SU-DHL-6 (cell line): ENCODE measurements around the gene PAIP1.

Source experiments
- H2AFZ ChIP-seq: fragments of 200-600 bp; sonication (generic); 2 replicates; pipeline ENCODE4 v1.6.1; 2014; ENCODE audit warnings: low read depth, mild to moderate bottlenecking, moderate library complexity, mixed read lengths, antibody characterized with exemption, low read length; ENCODE audit not compliant: severe bottlenecking
- H3F3A ChIP-seq: fragments of 200-600 bp; shearing (Covaris generic); 2 replicates; pipeline ENCODE4 v1.6.0; 2016; ENCODE audit warnings: antibody characterized with exemption, mild to moderate bottlenecking; ENCODE audit not compliant: insufficient read depth
- H3K27ac ChIP-seq: fragments of 200-600 bp; sonication (generic); 2 replicates; pipeline ENCODE4 v1.5.1; 2016; ENCODE audit warnings: low read depth, mild to moderate bottlenecking, low read length, moderate library complexity, mixed read lengths
- H3K27me3 ChIP-seq: fragments of 200-600 bp; sonication (generic), shearing (Covaris generic); 2 replicates; pipeline ENCODE4 v1.6.0; 2014; ENCODE audit warnings: mild to moderate bottlenecking, low read length
- H3K36me3 ChIP-seq: fragments of 200-600 bp; sonication (generic); 2 replicates; pipeline ENCODE4 v1.6.1; 2014; ENCODE audit warnings: mild to moderate bottlenecking, low read length, mixed read lengths
- H3K4me2 ChIP-seq: fragments of 300-600, 200-600 bp; shearing (Covaris generic), sonication (generic); 2 replicates; pipeline ENCODE4 v1.6.0; 2014; ENCODE audit warnings: low read length, low read depth, mild to moderate bottlenecking; ENCODE audit not compliant: poor library complexity, severe bottlenecking
- H3K4me3 ChIP-seq: fragments of 200-600 bp; sonication (generic); 2 replicates; pipeline ENCODE4 v1.5.1; 2014; ENCODE audit warnings: antibody characterized with exemption, low read length, mild to moderate bottlenecking, mixed read lengths; ENCODE audit not compliant: insufficient read depth, poor library complexity, severe bottlenecking
- H3K79me2 ChIP-seq: fragments of 200-600 bp; sonication (generic); 2 replicates; pipeline ENCODE4 v1.6.1; 2014; ENCODE audit warnings: mild to moderate bottlenecking, low read length, moderate library complexity; ENCODE audit not compliant: insufficient read depth
- H3K9ac ChIP-seq: fragments of 200-600 bp; sonication (generic); 2 replicates; pipeline ENCODE4 v1.7.0; 2014; ENCODE audit warnings: mild to moderate bottlenecking, low read length
- H3K9me2 ChIP-seq: fragments of 200-600 bp; sonication (generic); replicated peaks from 2 replicates; pipeline ENCODE4 v1.6.1; 2014; ENCODE audit warnings: low read length; ENCODE audit not compliant: insufficient read depth
- H3K9me3 ChIP-seq: fragments of 200-600 bp; sonication (generic); 2 replicates; pipeline ENCODE4 v1.6.1; 2014; ENCODE audit warnings: low read length, mixed read lengths; ENCODE audit not compliant: insufficient read depth
- H4K20me1 ChIP-seq: fragments of 200-600 bp; sonication (generic); 2 replicates; pipeline ENCODE4 v1.6.1; 2014; ENCODE audit warnings: low read depth, mild to moderate bottlenecking, antibody characterized with exemption, low read length, moderate library complexity, mixed read lengths
- EZH2phosphoT487 ChIP-seq: fragments of 200-600 bp; sonication (generic), shearing (Covaris generic); conservative IDR thresholded peaks from 2 replicates; pipeline ENCODE4 v1.6.1; 2018; ENCODE audit warnings: mild to moderate bottlenecking, antibody characterized with exemption, low read length, moderate library complexity, mixed read lengths
- TF ChIP-seq, protein P1 (sequence below): fragments of 200-600 bp; sonication (generic); IDR thresholded peaks from one replicate; pipeline ENCODE4 v1.5.1; 2017; ENCODE audit warnings: antibody characterized with exemption, mild to moderate bottlenecking, low read length, moderate library complexity; ENCODE audit not compliant: insufficient read depth, poor library complexity, severe bottlenecking

PAIP1 gene

DNA sequence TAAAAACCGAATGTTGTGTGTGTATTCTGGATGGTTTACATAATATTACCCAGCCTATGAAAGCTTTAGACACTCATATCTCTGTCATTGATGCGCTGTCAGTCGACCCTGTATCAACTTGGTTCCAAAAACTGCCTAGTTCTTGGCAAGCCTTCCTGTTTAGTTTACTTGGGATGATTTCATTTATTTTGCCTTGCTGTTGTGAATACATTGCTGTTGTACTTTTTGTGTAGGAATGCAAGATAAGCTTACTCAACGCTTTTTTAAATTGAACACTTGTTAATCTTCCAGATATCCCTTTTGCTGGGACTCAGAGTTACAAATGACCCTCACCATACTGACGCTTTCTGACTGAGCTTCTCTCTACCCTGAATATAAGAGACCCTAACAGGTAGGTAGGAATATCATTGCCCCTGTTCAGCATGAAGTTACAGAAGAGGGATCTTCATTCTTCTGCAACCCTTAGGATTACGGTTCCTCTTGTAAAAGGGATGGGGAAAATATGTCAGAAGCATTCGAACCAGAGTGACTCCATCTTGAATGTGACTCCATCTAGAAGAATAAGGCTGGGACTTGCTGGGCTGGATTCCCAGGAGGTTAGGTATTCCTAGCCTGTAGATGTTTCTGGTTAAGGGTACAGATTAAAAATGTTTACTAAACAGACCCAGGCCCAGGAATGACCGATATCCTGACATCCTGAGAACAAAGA lies 13.7 kb upstream of the PAIP1 start:
- Histone ChIP-seq H3F3A (0 out of 2 replicates have a peak, but pooled peaks cover 3% of the 10 kb centered on the region), H4K20me1 (no peaks in the 10 kb centered on the region), H3K4me3 (no peak overlapping the region), H3K36me3 (peaks cover 7% of the 10 kb centered on the region; the same call in 1 of the 2 replicates), H3K27me3 (no peaks in the 10 kb centered on the region), H2AFZ (no peak overlapping the region), H3K9ac (no peak overlapping the region), H3K4me2 (no peak overlapping the region), H3K27ac (no peak overlapping the region), H3K9me3 (no peaks in the 10 kb centered on the region), H3K9me2 (no peaks in the 10 kb centered on the region), H3K79me2 (no peaks in the 10 kb centered on the region)
- TF ChIP-seq EZH2phosphoT487 = no peak
- TF ChIP-seq, protein P1, sequence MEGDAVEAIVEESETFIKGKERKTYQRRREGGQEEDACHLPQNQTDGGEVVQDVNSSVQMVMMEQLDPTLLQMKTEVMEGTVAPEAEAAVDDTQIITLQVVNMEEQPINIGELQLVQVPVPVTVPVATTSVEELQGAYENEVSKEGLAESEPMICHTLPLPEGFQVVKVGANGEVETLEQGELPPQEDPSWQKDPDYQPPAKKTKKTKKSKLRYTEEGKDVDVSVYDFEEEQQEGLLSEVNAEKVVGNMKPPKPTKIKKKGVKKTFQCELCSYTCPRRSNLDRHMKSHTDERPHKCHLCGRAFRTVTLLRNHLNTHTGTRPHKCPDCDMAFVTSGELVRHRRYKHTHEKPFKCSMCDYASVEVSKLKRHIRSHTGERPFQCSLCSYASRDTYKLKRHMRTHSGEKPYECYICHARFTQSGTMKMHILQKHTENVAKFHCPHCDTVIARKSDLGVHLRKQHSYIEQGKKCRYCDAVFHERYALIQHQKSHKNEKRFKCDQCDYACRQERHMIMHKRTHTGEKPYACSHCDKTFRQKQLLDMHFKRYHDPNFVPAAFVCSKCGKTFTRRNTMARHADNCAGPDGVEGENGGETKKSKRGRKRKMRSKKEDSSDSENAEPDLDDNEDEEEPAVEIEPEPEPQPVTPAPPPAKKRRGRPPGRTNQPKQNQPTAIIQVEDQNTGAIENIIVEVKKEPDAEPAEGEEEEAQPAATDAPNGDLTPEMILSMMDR = no peak

- Histone ChIP-seq H3K4me2 (no peak overlapping the region), H3K79me2 (no peaks in the 10 kb centered on the region), H3K9me3 (no peaks in the 10 kb centered on the region)
These were observed 12.4 kb upstream of the PAIP1 start for GRCh38 chr5:43569236-43569746.

GRCh38 chr5:43567967-43568366 lies 11.1 kb upstream of the PAIP1 start:
- Histone ChIP-seq H3K79me2 (no peaks in the 10 kb centered on the region), H3K9me3 (no peaks in the 10 kb centered on the region), H2AFZ (no peak overlapping the region), H3K4me3 (no peak overlapping the region), H4K20me1 (no peaks in the 10 kb centered on the region), H3K36me3 (0 out of 2 replicates have a peak, but pooled peaks cover 3% of the 10 kb centered on the region), H3K4me2 (no peak overlapping the region), H3K27me3 (no peaks in the 10 kb centered on the region), H3F3A (0 out of 2 replicates have a peak, but pooled peaks cover 3% of the 10 kb centered on the region), H3K9ac (no peak overlapping the region), H3K9me2 (no peaks in the 10 kb centered on the region), H3K27ac (no peak overlapping the region)
- no peak for TF ChIP-seq EZH2phosphoT487
- TF ChIP-seq, protein P1 = no peak

More at GRCh38 chr5:43569236-43569746, 12.4 kb upstream of the PAIP1 start:
- no peak for TF ChIP-seq EZH2phosphoT487
- TF ChIP-seq, protein P1 = no peak
- Histone ChIP-seq H3K27me3 (no peaks in the 10 kb centered on the region), H3K4me3 (no peak overlapping the region), H3K9me2 (no peaks in the 10 kb centered on the region), H3K9ac (no peak overlapping the region), H3F3A (0 out of 2 replicates have a peak, but pooled peaks cover 3% of the 10 kb centered on the region), H3K36me3 (0 out of 2 replicates have a peak, but pooled peaks cover 3% of the 10 kb centered on the region), H3K27ac (no peak overlapping the region), H2AFZ (no peak overlapping the region), H4K20me1 (no peaks in the 10 kb centered on the region)
